Spleen (tissue), 11 donors: Measurements from ENCODE around the gene C9orf153. TPM values are rescaled to one million over a fixed set of nuclear protein-coding genes. Genes with fewer than 3 reads are reported as not detected.

Experiments
- DNase-seq: peaks from one replicate; pipeline ENCODE4 v3.0.0-alpha.2; 2020
- H3K27ac ChIP-seq, 8 donors: fragments of 200-600 bp; sonication (generic) in 7 of 8; 1 replicate in 4 of 8; 2 replicates in 4 of 8; pipeline versions ENCODE4 v1.5.0 to v1.8.0; 2016 to 2021; ENCODE audit warnings: inconsistent platforms in 4 of 8, mild to moderate bottlenecking in 4 of 8, moderate library complexity in 1 of 8
- H3K27me3 ChIP-seq, 7 donors: fragments of 200-600 bp; sonication (generic) in 6 of 7; replicated peaks in 1 of 7; 1 replicate in 4 of 7; 2 replicates in 3 of 7; pipeline versions ENCODE4 v1.5.0 to v1.8.0; 2016 to 2021; ENCODE audit warnings: inconsistent platforms in 3 of 7, mild to moderate bottlenecking in 1 of 7
- H3K36me3 ChIP-seq, 6 donors: fragments of 200-600 bp; sonication (generic) in 5 of 6; 1 replicate in 4 of 6; 2 replicates in 2 of 6; pipeline versions ENCODE4 v1.5.0 to v1.8.0; 2016 to 2021; ENCODE audit warnings: inconsistent platforms in 2 of 6
- H3K4me1 ChIP-seq, 6 donors: fragments of 200-600 bp; sonication (generic) in 5 of 6; 1 replicate in 3 of 6; 2 replicates in 3 of 6; pipeline versions ENCODE4 v1.5.0 to v1.8.0; 2016 to 2021; ENCODE audit warnings: inconsistent platforms in 3 of 6
- H3K4me3 ChIP-seq, 8 donors: fragments of 200-600 bp; sonication (generic) in 7 of 8; 1 replicate in 4 of 8; 2 replicates in 4 of 8; pipeline versions ENCODE4 v1.5.0 to v1.8.0; 2016 to 2021; ENCODE audit warnings: inconsistent platforms in 4 of 8, mild to moderate bottlenecking in 4 of 8, moderate library complexity in 2 of 8
- H3K9me3 ChIP-seq, 8 donors: fragments of 200-600 bp; sonication (generic) in 7 of 8; 1 replicate in 4 of 8; 2 replicates in 4 of 8; pipeline versions ENCODE4 v1.5.0 to v1.8.0; 2016 to 2021; ENCODE audit warnings: inconsistent platforms in 4 of 8
- POLR2A ChIP-seq, 3 donors: fragments of 450-650 bp; IDR thresholded peaks; one replicate each; pipeline ENCODE4 v1.5.1; 2017; ENCODE audit warnings: antibody characterized with exemption in 3 of 3, mild to moderate bottlenecking in 1 of 3
- POLR2AphosphoS5 ChIP-seq, 3 donors: sonication (generic); formaldehyde crosslinking; IDR thresholded peaks; one replicate each; pipeline ENCODE4 v1.5.1; 2017; ENCODE audit warnings: antibody characterized with exemption in 3 of 3
- WGBS, 5 donors: extraction: QIAGEN DNeasy Blood & Tissue Kit in 3 of 5; methylation state at CpG; one replicate each; pipeline versions ENCODE4 v1.1.5 to v1.1.7; 2013 to 2018; 5-methylcytosine and 5-hydroxymethylcytosine counted together
- intact Hi-C: fragments of 100-400 bp; cut with DNase I; formaldehyde crosslinking; loops from one replicate; pipeline ENCODE4 v1.15.0; 2023; ENCODE audit warnings: low total_unique reads
- polyA plus RNA-seq, 3 donors: library from polyadenylated mRNA; stranded (reverse); fragments of 200-250 nt; gene quantifications; one replicate each; pipeline ENCODE4 v1.2.1, GENCODE V29; 2013
- total RNA-seq, 7 donors: library from RNA; depleted of rRNA in 3 of 7; stranded (reverse); fragments of >200 nt in 3 of 7; fragmentation: NEBNext Ultra II Directional in 4 of 7; extraction: Animal tissue kit (Norgen Biotek cat#: 25700) in 4 of 7; gene quantifications; one replicate each; pipeline versions ENCODE4 v1.1.0 to v1.2.1, GENCODE V29; 2016 to 2021
- TF ChIP-seq, protein P1 (sequence below), 11 experiments: fragments of 200-600 bp in 7 of 11; fragments of 450-650 bp in 4 of 11; sonication (generic) in 4 of 11; IDR thresholded peaks in 8 of 11; conservative IDR thresholded peaks in 3 of 11; 1 replicate in 7 of 11; 2 replicates in 4 of 11; pipeline versions ENCODE4 v1.4.0 to v1.8.0; 2016 to 2021; ENCODE audit warnings: antibody characterized with exemption in 11 of 11, inconsistent platforms in 4 of 11, mild to moderate bottlenecking in 1 of 11
- donor health status: healthy with polysubstance abuse.
- donor health status: DM: no; HTN: no; CAD: no; lungs with moderate emphysema.
- donor health status: DM: no; HTN: no; CAD: no.
- donor health status: Bipolar disorder and iron deficiency.
- donor health status: healthy.
- donor health status: DM: no; HTN: no; CAD: no.
- donor health status: DM: yes; HTN: yes; CAD: no.

Gene C9orf153
- total and polyA plus RNA-seq, 10 donors, result 0.13 to 1.9 (median 0.43) TPM

DNA sequence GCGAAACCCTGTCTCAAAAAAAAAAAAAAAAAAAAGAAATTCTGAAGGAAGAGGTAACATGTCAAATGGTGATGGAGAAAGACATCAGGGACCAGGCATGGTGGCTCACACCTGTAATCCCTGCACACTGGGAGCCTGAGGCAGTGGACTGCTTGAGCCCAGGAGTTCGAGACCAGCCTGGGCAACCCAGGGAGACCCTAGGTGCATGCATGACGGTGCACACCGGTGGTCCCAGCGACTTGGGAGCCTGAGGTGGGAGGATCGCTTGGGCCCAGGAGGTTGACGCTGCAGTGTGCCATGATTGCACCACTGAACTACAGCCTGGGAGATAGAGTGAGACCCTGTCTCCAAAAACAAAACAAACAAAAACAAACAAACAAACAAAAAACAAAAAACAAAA is 21.1 kb upstream of the C9orf153 start:
- peak; percentile 80 for DNase-seq
- Histone ChIP-seq H3K27me3 (no peaks in the 10 kb centered on the region), H3K36me3 (peaks cover 0 to 13% (median 0%) of the 10 kb centered on the region in 6 donors), H3K4me3 (peak overlapping the region in 1 of 8 donors; percentile 86), H3K27ac (no peak overlapping the region), H3K9me3 (no peaks in the 10 kb centered on the region), H3K4me1 (peaks cover 20 to 86% (median 50%) of the 10 kb centered on the region in 6 donors)
- no peak for TF ChIP-seq POLR2A (IDR thresholded peaks at IDR 0.05)
- TF ChIP-seq, protein P1, sequence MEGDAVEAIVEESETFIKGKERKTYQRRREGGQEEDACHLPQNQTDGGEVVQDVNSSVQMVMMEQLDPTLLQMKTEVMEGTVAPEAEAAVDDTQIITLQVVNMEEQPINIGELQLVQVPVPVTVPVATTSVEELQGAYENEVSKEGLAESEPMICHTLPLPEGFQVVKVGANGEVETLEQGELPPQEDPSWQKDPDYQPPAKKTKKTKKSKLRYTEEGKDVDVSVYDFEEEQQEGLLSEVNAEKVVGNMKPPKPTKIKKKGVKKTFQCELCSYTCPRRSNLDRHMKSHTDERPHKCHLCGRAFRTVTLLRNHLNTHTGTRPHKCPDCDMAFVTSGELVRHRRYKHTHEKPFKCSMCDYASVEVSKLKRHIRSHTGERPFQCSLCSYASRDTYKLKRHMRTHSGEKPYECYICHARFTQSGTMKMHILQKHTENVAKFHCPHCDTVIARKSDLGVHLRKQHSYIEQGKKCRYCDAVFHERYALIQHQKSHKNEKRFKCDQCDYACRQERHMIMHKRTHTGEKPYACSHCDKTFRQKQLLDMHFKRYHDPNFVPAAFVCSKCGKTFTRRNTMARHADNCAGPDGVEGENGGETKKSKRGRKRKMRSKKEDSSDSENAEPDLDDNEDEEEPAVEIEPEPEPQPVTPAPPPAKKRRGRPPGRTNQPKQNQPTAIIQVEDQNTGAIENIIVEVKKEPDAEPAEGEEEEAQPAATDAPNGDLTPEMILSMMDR (IDR thresholded peaks at IDR 0.05 in 8 of 11, conservative IDR thresholded peaks at IDR 0.05 in 3 of 11), result no peak
- no peak for TF ChIP-seq POLR2AphosphoS5 (IDR thresholded peaks at IDR 0.05)
- WGBS, 5 donors, result 93 to 98% (median 94%) methylated on average over 6 to 7 of the region's 7 CpGs
- intact Hi-C loops, result no loop called here

DNA sequence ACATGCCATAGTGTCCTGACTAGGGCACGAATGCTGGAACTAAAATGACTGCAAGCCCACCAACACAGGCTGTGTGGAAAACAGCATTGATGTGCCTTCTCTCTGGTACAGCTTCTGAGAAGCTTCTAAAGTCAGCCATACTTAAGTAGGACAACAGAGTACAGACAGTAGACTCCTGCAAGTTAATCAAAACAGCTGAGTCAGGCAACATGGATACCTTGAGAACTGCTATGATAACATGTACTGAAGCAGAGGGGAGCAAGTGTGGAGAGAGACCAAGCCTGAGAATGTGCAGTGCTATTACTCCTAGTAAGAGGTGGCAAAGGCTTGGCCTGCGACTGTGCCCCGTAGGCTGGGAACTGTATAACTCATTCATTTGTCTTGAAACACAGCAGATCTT is 20.4 kb upstream of the C9orf153 start:
- no peaks in the 10 kb centered on the region for H3K9me3 ChIP-seq
- H3K4me3 ChIP-seq, result no peak overlapping the region
- DNase-seq, result no peak
- 93 to 99% (median 98%) methylated on average over 3 of the region's 3 CpGs for WGBS, 5 donors
- TF ChIP-seq POLR2AphosphoS5 (IDR thresholded peaks at IDR 0.05) (no peak), POLR2A (IDR thresholded peaks at IDR 0.05) (no peak)
- TF ChIP-seq, protein P1 (IDR thresholded peaks at IDR 0.05 in 8 of 11, conservative IDR thresholded peaks at IDR 0.05 in 3 of 11), result no peak
- no peak overlapping the region for H3K27ac ChIP-seq
- intact Hi-C loops, result no loop called here
- peaks cover 0 to 13% (median 0%) of the 10 kb centered on the region in 6 donors for H3K36me3 ChIP-seq
- no peaks in the 10 kb centered on the region for H3K27me3 ChIP-seq
- peaks cover 20 to 86% (median 50%) of the 10 kb centered on the region in 6 donors for H3K4me1 ChIP-seq

DNA sequence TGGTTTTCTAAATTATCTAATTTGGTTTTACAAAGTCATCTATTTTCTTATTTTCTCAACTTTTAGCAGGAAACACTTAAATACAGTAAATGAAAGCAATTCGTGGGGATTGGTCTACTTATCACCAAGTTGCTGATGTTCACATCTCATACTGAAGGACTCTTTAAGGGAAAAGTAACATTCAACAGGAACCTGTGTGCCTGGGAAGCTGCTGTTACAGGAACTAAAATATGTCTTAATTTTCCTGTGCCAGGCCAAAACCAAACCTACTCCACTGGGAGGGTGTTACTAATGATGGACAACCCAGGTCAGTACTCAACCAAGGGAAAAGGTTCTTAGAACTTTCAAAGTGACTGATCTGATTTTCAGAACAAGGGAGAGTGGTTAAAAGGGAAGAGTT is 17.6 kb upstream of the C9orf153 start:
- DNase-seq, result no peak
- no peak for TF ChIP-seq POLR2A (IDR thresholded peaks at IDR 0.05)
- TF ChIP-seq, protein P1 (IDR thresholded peaks at IDR 0.05 in 8 of 11, conservative IDR thresholded peaks at IDR 0.05 in 3 of 11), result no peak
- no peak for TF ChIP-seq POLR2AphosphoS5 (IDR thresholded peaks at IDR 0.05)
- Histone ChIP-seq H3K4me1 (peaks cover 16 to 74% (median 38%) of the 10 kb centered on the region in 6 donors), H3K9me3 (no peaks in the 10 kb centered on the region), H3K27me3 (no peaks in the 10 kb centered on the region), H3K27ac (no peak overlapping the region), H3K4me3 (no peak overlapping the region), H3K36me3 (peaks cover 0 to 33% (median 13%) of the 10 kb centered on the region in 6 donors)
- intact Hi-C loops, result no loop called here
- WGBS, 5 donors, result 22 to 53% (median 31%) methylated on average over 1 of the region's 1 CpG

DNA sequence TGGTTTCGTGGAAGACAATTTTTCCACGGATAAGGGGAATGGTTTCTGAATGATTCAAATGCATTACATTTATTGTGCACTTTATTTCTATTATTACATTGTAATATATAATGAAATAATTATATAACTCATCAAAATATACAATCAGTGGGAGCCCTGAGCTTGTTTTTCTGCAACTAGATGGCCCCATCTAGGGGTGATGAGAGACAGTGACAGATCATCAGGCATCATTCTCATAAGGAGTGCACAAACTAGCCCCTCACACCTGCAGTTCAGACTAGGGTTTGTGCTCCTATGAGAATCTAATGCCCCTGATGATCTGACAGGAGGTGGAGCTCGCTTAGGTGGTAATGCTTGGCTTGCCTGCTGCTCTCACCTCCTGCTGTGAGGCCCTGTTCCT is 16.5 kb upstream of the C9orf153 start:
- Histone ChIP-seq H3K27me3 (no peaks in the 10 kb centered on the region), H3K4me3 (no peak overlapping the region), H3K36me3 (peaks cover 2 to 44% (median 24%) of the 10 kb centered on the region in 6 donors), H3K27ac (no peak overlapping the region), H3K9me3 (no peaks in the 10 kb centered on the region), H3K4me1 (peaks cover 11 to 65% (median 30%) of the 10 kb centered on the region in 6 donors)
- WGBS, 5 donors, result 93 to 96% (median 94%) methylated on average over 3 of the region's 3 CpGs
- intact Hi-C loops, result no loop called here
- TF ChIP-seq, protein P1 (IDR thresholded peaks at IDR 0.05 in 8 of 11, conservative IDR thresholded peaks at IDR 0.05 in 3 of 11), result no peak
- no peak for TF ChIP-seq POLR2A (IDR thresholded peaks at IDR 0.05)
- DNase-seq, result no peak
